Esophagus mucosa (tissue), 1 donor: ENCODE results near the gene BABAM1. TPM values are rescaled to one million over a fixed set of nuclear protein-coding genes. Genes with fewer than 3 reads are reported as not detected.

Experiments used
- ATAC-seq: fragments of 200-7000 bp; cut with Tn5 transposase; one replicate; pipeline ENCODE4 v1.9.1; 2020
- total RNA-seq: library from RNA; stranded (reverse); gene quantifications from one replicate; pipeline ENCODE4 v1.2.4, GENCODE V29; 2023
- donor health status: DM: yes; HTN: yes; CAD: no.

Gene BABAM1
- total RNA-seq, 1 donor from 2014 or later: 55.8 TPM

DNA sequence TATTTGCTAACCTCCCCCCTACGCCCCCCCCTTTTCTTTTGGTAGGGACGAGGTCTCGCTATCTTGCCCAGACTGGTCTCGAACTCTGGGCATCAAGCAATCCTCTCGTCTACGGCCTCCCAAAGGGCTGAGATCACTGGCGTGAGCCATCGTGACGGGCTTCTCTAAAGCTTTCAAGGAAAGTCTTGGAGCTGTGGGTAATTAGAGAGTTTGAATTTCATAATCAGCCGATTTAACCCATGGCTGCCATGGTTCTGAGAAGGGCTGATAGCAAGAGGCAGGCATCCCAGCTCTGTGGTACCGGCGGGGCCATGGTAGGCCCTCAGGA is 36.7 kb downstream of the BABAM1 start:
- no peak for ATAC-seq

DNA sequence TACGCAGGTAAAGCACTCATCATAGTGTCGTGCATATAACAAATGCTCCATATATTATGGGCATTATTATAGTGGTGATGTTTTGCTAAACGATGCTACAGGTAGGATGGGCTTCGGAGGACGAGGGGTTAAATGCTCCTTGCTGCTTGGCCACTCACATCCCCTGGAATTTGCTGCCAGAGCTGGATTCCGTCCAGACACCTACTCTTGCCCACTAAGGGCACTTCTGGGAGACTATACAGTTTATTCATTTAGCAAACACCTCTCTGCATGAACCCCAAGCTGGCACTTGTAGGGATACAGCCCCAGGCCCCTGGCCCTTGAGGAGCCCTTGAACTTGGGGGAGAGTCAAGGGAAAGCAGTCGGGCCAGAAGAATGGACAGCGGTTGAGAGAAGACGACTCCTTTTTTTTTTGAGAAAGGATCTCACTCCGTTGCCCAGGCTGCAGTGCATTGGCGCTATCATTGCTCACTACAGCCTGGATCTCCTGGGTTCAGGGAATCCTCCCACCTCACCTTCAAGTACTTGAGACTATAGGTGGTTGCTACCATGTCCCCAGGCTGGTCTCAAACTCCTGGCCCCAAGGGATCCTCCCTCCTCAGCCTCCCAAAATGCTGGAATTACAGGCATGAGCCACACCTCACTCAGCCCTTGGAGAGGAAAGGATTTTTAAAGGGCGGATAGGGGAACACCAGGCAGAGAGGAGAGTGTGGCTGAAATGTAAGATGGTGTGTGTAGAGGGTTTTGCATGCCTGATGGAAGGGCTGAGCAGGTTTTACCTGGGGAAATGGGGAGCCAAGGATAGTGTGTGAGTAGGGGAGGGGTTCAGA is 37.4 kb downstream of the BABAM1 start:
- no peak for ATAC-seq

DNA sequence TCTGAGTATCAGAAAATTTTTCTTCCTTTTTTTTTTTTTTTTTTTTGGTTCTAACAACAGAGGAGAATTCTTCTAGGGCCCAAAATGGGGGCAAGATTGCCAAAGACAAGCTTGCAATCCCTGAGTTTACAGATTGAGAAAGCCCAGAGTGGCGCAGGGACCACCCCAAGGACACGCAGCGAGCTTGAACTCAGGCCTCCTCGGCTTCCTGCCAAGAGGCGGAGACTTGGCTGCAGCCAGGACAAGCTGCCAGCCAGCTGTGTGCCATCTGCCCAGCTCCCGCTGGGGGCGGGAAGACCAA is 37.9 kb downstream of the BABAM1 start:
- ATAC-seq: no peak

DNA sequence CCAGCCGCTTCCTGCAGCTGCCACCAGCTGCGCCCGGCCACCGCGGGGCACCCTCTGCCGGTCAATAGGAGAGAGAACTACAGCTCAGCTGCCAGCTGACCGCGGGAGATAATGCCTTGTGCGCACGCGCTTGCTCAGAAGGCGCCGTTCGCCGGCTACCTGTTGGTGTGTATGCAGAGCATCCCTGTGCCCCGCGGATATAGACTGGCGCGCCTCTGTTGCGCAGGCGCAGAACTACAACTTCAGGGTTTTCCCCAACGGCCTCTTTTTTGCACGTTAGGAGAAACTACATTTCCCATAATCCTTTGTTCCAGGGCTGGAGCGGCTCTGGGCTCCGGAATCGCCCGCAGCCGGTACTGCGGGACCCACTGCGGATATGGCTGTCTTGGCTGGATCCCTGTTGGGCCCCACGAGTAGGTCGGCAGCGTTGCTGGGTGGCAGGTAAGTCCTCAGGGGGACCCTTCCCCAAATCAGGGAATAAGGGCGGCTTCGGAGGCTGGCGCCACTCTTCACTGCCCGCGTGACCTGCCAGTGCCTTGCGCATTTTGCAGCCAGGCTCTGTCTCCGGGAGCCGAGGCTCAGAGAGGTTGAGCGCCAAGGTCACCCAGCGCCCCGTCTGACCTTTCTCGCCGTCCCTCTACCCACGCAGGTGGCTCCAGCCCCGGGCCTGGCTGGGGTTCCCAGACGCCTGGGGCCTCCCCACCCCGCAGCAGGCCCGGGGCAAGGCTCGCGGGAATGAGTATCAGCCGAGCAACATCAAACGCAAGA is 38.5 kb downstream of the BABAM1 start, which contains the start of gene MRPL34:
MRPL34 (plus strand) TSS at position 356 of the 768 bp plus-strand sequence; CDS start at position 377, 21 bp downstream.
- peak; percentile 86 for ATAC-seq

DNA sequence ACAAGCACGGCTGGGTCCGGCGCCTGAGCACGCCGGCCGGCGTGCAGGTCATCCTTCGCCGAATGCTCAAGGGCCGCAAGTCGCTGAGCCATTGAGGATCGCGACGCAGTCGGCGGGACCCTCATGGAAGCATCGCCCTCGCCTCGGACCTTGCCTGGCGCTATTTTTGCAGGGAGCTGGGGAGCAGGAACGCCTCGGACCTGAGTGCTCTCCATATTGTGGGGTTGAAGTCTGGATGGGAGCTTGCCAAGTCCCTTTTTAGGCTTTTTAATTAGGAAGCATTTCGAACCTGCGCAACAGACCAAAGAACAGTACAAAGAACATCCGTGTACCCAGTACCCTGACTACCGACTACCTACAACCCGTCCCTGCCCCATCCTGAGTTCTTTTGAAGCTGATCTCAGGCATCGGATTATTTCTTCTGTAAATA is 39.1 kb downstream of the BABAM1 start:
- ATAC-seq: no peak

- ATAC-seq: no peak
Observed at GRCh38 chr19:17307876-17308377, 40.7 kb downstream of the BABAM1 start.

GRCh38 chr19:17309198-17309964 is 42.1 kb downstream of the BABAM1 start, which contains the start of gene DDA1:
DDA1 (plus strand) TSS chr19:17309563; CDS start chr19:17309655, 92 bp downstream.
- peak; percentile 82 for ATAC-seq

DNA sequence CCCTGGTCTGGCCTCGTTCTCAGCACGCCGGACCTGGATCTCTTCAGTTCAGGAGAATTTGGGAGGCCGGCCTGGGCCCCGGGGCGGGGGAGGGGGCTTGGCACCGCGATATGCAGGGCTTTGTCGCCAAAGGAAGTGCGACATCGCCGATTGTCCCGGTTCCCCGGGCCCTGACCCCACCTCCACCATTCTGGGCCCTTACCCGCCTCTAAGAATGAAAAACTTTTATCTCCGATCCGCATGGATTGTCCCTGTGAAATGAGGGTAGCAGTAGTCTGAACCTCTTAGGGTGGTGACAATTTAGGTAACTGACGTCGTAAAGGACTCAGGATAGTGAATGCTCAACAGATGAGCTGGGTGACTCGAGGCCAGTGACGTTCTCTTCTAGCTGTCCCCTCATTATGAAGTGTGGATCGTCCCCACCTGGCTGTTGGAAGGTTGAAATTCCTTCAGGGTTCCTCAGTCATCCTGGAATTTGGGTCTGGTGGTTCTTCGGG is 42.8 kb downstream of the BABAM1 start:
- ATAC-seq: no peak

GRCh38 chr19:17311455-17312188 is 44.4 kb downstream of the BABAM1 start:
- ATAC-seq: peak; percentile 6

GRCh38 chr19:17312189-17313113 is 45.2 kb downstream of the BABAM1 start:
- no peak for ATAC-seq

- ATAC-seq: no peak
Observed at GRCh38 chr19:17314007-17314593, 46.9 kb downstream of the BABAM1 start.

DNA sequence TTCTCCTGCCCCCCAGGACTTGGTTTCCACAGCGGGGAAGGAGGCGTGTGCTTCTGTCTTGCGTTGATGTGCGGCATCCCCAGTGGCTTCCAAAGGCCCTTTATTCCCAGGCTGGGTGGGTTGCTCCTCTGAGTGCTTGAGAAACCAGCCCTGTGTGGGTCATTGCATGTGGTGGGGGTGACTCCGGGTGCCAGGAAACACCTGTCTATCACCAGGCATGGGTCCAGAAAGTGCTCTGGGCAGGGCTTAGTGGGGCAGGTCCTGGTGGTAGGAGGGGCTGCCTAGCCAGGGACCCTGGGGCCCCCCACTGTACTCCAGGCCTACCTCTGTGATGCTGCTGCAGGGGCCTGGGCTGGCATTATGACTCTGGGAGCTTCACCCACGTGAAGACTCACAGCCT is 51.7 kb downstream of the BABAM1 start:
- ATAC-seq: no peak

DNA sequence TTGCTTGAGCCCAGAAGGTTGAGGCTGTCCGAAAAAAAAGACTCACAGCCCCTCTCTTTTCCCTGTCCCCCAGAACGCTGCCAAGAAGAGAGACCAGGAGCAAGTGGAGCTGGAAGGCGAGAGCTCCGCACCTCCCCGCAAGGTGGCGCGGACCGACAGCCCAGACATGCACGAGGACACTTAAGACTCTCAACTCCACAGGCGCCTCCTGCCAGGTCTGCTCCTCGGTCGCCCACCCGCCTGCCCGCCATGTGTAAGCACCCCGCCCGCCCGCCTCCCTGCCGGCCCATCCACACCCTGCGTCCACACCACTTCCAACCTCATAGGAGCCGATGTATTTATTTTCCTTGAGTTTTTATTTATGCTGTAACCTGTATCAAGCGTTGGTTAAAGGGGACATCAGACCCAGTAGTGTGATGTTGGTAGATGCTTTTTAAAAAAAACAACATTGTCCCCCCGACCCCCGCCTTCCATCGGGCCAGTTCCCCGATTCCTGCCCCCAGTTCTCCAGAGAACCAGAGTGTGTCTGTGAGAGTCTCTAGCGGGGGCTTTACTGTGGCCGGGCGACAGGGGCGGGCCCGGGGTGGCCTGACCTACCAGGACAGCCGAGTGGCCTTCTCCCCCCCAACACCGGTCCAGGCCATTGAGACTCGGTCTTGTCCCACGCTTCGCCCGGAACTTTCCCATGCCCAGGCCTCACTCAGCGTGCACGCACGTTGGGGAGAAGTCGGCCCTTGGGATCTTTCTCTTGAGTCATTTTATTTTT is 52.4 kb downstream of the BABAM1 start:
- no peak for ATAC-seq

DNA sequence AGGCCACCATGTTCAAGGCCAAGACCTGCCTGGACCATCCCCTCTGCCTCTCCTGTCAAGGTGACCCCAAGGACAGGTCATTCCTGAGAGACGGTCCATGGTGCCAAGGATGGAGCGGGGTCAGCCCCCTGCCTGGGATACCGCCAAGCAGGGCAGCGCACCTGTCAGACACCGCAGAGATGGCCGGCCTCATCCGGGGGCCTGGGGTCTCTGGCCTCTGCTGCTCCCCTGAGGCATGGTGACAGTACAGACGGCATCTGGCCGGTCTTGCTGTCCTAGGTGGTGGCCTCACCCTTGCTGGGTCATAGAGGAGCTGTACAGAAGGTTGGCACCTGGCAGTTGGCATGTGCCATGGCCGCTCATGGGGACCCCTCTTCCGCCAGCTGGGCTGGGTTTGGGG is 53.2 kb downstream of the BABAM1 start:
- no peak for ATAC-seq

- ATAC-seq: no peak
Observed at GRCh38 chr19:17321655-17322489, 54.6 kb downstream of the BABAM1 start.

DNA sequence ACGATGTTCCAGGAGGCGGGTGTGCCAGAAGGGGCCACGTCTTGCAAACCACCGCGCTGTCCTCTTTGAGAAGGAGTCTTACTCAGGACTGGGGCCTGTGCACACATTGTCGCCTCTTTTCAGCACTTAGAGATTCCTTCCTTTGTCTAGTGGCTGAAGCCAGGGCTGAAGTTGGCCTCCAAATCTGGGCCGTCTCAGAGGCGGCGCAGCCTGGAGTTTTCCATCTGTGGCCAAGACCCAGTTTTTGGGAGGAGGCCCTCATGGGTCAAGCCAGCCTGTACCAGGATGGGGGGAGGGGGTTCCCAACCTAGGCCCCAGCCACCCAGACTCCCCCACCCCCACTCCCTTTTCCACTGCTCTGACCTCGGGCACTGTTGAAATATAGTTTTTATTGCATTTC is 55.6 kb downstream of the BABAM1 start:
- no peak for ATAC-seq

DNA sequence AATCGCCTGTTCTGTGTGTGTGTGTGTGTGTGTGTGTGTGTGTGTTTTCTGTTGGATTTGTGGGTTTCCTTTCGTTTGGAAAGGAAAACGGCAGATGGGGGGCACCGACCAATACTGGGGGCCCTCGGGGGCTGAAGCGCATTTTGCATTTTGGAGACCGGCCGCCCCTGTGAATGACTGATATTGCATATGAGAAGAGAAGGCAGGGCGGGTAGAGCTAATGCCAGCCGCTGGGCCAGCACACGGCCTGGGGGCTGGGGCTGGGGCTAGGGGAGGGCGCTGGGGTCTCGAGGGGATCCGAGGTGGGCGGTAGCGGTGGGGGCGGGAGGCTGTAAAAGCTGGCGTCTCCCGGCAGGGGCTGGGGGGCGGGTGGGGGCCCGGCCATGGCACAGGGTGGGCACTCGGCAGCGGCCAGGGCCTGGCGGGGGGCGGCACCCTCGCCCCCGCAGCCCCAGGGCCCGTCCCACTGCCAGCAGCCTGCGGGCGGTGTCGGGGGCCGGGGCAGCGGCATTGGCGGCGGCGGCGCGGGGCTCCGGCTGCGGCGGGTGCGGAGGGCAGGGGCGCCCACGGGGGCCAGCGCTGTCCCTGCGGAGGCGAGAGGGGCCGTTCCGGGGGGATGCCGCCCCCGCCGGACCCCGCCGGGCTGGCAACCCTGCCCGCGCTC is 56.2 kb downstream of the BABAM1 start:
- ATAC-seq: no peak

DNA sequence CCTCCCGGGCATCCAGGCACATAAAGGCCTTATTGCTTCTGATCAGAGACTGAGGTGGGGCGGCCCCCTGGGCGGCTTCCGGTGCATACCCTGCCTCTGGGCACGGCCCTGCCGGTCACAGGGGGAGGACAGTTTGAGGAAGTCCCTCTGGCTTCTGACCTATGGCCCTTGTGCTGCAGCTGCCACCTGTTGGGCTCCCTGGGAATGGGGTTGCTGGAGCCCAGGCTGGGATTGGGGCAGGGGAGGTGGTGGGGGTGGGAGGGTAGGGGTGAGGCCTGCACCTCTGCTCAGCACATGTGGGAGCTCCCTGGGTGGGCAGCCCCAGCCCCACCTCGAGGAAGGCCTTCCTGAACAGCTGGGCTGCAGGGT is 56.7 kb downstream of the BABAM1 start:
- ATAC-seq: no peak
